Measurements from ENCODE around the gene CPSF4L. TPM values are rescaled to one million over a fixed set of nuclear protein-coding genes. Genes with fewer than 3 reads are reported as not detected.
A peak's percentile ranks its signal among the peaks of the same experiment; 100 is the strongest.

CPSF4L gene
- total and polyA plus RNA-seq, 2 donors from 2014 or later, result not detected

DNA sequence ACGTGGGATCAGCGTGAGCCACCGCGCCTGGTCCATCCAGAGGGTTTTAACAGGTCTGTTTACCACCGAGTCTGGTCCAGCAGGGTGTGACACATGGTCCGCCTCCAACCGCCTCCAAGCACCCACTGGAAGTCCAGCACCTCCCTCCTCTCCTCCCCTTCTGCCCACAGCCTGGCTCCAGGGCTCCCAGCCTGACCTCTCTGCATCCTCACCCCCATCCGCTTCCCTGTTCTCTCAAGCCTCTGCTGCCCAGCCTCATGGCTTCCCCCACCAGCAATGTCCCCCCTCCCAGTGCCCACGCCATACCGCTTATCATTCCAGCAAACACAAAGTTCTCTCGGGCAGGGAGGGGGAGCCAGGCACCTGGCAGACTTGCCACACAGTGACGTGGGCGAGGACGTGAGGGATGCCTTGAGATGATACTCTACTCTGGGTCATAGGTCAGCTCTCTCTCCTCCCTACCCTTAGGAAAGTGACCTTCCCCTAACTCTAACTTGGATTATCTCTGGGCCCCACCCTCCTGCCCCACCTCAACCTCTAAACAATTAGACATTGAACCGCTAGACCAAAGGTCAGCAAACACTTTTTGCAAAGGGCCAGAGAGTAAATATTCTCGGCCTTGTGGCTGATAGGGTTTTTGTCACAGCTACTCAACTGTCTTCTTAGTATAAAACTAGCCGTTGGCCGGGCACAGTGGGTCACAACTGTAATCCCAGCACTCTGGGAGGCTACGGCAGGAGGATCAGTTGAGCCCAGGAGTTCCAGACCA is 27.0 kb upstream of the CPSF4L start:
- FAIRE-seq, result no peak
- intact Hi-C loops (cut with DNase I), result no loop called here
- DNase-seq, result peak in 1 of 5 donors; percentile 42
- Histone ChIP-seq H3K27me3 (ENCODE audit: control insufficient read depth, insufficient read depth, low read length) (no peaks in the 10 kb centered on the region), H3K36me3 (ENCODE audit: control insufficient read depth in 2 of 3, insufficient read depth in 3 of 3, low read length in 3 of 3) (peaks cover 0 to 5% (median 0%) of the 10 kb centered on the region in 3 donors), H3K9me3 (ENCODE audit: control insufficient read depth in 2 of 3, insufficient read depth in 1 of 3, low read length in 3 of 3) (no peaks in the 10 kb centered on the region), H3K4me3 (ENCODE audit: low read length in 3 of 3) (no peak overlapping the region), H3K27ac (ENCODE audit: low read depth in 2 of 2, low read length in 2 of 2) (peak overlapping the region; percentile 9 to 60), H3K4me1 (ENCODE audit: control insufficient read depth in 2 of 3, insufficient read depth in 2 of 3, low read depth in 1 of 3, low read length in 3 of 3) (peaks cover 0 to 49% (median 44%) of the 10 kb centered on the region in 3 donors), H3K9ac (ENCODE audit: low read length in 3 of 3) (no peak overlapping the region)
- no peak for TF ChIP-seq CTCF (IDR thresholded peaks at IDR 0.05; ENCODE audit: borderline replicate concordance, extremely low read depth, insufficient read depth)

DNA sequence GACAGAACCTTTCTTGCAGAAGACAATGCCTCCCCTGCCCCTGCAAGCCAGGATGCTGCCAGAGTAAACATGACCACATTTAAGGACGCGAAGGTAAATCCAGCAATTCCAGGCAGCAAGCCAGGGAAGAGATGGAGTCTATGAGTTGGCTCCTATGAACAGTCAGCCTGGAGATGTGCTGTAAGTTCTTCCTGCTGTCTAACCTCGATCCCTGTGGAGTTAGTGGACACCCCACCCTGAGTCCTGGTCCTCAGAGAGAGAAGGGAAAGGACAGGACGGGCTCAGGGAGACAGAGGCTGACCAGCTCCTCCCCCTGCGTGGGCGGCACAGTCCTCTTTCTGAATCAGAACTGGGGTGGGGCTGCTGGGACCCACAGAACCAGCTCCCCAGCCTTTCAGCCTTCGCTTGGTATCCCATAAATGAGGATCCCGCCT is 25.2 kb upstream of the CPSF4L start:
- no peak for TF ChIP-seq CTCF (IDR thresholded peaks at IDR 0.05; ENCODE audit: borderline replicate concordance, extremely low read depth, insufficient read depth)
- Histone ChIP-seq H3K4me1 (ENCODE audit: control insufficient read depth in 2 of 3, insufficient read depth in 2 of 3, low read depth in 1 of 3, low read length in 3 of 3) (peaks cover 0 to 35% (median 30%) of the 10 kb centered on the region in 3 donors), H3K36me3 (ENCODE audit: control insufficient read depth in 2 of 3, insufficient read depth in 3 of 3, low read length in 3 of 3) (peaks cover 0 to 5% (median 0%) of the 10 kb centered on the region in 3 donors), H3K9me3 (ENCODE audit: control insufficient read depth in 2 of 3, insufficient read depth in 1 of 3, low read length in 3 of 3) (no peaks in the 10 kb centered on the region), H3K9ac (ENCODE audit: low read length in 3 of 3) (no peak overlapping the region), H3K4me3 (ENCODE audit: low read length in 3 of 3) (no peak overlapping the region), H3K27me3 (ENCODE audit: control insufficient read depth, insufficient read depth, low read length) (no peaks in the 10 kb centered on the region), H3K27ac (ENCODE audit: low read depth in 2 of 2, low read length in 2 of 2) (no peak overlapping the region)
- no peak for FAIRE-seq
- DNase-seq, result no peak
- intact Hi-C loops (cut with DNase I), result no loop called here

DNA sequence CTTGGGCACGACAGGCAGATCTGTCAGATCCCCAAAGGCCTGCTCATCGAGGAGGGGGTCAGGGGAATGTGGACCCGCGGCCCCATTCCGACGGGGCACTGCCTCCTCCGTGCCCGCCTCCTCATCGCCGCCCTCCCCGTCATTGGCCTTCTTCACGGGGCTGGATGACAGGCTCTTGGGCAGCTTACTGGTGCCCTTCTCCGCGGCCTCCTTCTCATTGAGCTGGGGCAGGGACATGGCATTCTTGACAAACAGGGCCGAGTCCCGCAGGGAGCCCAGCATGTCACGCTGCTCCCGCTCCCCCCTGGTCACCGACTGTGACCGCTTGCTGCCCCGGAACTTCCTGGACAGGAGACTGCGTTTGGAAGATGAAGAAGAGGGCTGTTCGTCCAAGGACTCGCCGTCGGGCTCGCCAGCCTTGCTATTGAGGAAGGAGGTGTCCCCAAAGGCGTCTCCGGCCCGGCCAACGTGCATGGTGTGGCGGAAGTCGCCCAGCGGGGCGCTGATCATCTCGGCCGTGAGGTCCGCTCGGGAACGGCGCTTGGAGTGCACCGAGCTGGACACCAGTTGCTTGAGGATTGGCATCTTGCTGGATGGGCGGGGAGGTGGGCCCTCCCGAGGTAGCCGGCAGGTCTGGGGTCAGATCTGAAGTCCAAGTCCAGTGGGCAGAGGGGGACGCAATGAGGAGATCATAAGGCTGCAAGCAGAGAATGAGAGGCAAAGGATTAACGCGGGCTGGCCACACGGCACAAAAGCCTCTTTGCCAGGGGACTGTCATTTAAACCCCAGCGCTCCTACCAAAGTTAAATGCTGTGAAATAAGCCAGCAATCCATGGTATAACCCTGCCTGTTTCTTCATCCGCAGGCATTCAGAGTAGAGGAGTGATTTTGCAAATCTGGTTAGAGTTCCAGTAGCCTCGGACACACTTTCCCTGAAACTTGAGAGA is 24.5 kb upstream of the CPSF4L start:
- Histone ChIP-seq H3K27me3 (ENCODE audit: control insufficient read depth, insufficient read depth, low read length) (no peaks in the 10 kb centered on the region), H3K36me3 (ENCODE audit: control insufficient read depth in 2 of 3, insufficient read depth in 3 of 3, low read length in 3 of 3) (peaks cover 0 to 5% (median 0%) of the 10 kb centered on the region in 3 donors), H3K9me3 (ENCODE audit: control insufficient read depth in 2 of 3, insufficient read depth in 1 of 3, low read length in 3 of 3) (no peaks in the 10 kb centered on the region), H3K4me3 (ENCODE audit: low read length in 3 of 3) (no peak overlapping the region), H3K9ac (ENCODE audit: low read length in 3 of 3) (no peak overlapping the region), H3K27ac (ENCODE audit: low read depth in 2 of 2, low read length in 2 of 2) (no peak overlapping the region), H3K4me1 (ENCODE audit: control insufficient read depth in 2 of 3, insufficient read depth in 2 of 3, low read depth in 1 of 3, low read length in 3 of 3) (peaks cover 0 to 28% (median 23%) of the 10 kb centered on the region in 3 donors)
- no peak for TF ChIP-seq CTCF (IDR thresholded peaks at IDR 0.05; ENCODE audit: borderline replicate concordance, extremely low read depth, insufficient read depth)
- DNase-seq (no peak), FAIRE-seq (no peak)
- intact Hi-C loops (cut with DNase I), result no loop called here
